Panc1 (cell line): ENCODE data around the gene ANO5.

Experiments used
- CTCF ChIP-seq: fragments of 450-650 bp; IDR thresholded peaks from 2 replicates; pipeline ENCODE4 v1.5.1; 2017; ENCODE audit warnings: mild to moderate bottlenecking
- POLR2AphosphoS5 ChIP-seq: IDR thresholded peaks from 2 replicates; pipeline ENCODE4 v1.6.1; 2012; ENCODE audit warnings: mild to moderate bottlenecking, low read depth, low read length, moderate library complexity
- SIN3A ChIP-seq: IDR thresholded peaks from 2 replicates; pipeline ENCODE4 v1.6.1; 2012; ENCODE audit warnings: low read depth, mild to moderate bottlenecking, low read length, moderate library complexity, borderline replicate concordance; ENCODE audit not compliant: insufficient read depth

DNA sequence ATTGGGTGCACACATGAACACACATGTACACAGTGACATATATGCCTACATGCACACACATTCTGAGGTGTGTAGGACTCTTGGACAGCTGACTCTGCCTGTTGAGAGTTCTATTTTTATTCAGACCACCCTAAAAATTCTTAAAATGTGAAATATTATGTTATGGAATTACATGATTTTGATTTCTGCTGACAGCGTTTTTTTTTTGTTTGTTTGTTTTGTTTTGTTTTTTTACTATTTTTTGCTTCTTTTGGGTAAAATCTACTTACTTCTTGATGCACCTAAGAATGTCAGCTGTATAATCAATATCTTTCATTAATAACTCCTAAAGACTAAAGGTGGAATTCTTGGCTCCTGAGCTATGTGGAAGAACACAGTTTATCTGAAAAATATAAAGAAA lies 64.0 kb downstream of the ANO5 start:
- TF ChIP-seq CTCF (no peak), SIN3A (no peak), POLR2AphosphoS5 (no peak)
